ENCODE results near the gene PDZD7.
A peak's percentile ranks its signal among the peaks of the same experiment; 100 is the strongest.

The PDZD7 gene

DNA sequence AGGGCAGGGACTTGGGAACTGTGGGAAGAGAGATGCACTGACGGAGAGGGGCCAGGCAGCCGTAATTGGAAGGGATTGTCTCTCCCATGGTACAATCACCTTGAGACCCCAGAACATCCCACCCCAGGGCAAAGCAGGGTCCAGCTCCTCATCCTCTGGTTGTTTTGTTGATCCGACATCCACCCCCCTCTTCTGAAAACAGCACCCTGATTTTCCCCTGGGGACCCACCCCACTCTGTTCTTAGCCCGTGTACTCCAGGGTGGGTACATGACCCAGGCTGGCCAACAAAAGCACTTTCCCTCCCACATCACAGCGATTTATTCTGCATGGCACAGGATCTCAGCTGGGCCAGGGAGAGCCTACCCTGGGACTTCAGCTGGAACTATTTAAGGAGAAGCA lies 14.1 kb downstream of the PDZD7 start:
- DNase-seq: no peak

DNA sequence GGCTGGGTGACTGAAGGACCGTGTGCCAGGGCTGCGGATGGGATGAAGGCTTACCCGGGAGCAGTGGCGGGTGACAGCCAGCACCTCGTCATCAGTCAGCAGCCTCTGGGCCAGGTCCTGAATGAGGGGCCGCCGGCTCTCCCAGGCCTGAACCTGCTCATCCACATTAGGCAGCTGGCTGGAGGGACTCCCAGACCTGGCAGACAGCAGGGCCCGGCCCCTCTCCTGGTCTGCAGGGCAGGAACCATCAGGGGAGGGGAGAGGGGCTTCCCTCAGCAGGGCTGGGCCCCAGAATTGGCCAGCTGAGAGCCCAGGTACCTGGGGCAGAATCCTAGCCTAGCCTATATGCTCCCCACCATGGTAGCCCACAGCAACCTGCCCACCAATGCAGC lies 15.4 kb downstream of the PDZD7 start:
- DNase-seq: no peak

DNA sequence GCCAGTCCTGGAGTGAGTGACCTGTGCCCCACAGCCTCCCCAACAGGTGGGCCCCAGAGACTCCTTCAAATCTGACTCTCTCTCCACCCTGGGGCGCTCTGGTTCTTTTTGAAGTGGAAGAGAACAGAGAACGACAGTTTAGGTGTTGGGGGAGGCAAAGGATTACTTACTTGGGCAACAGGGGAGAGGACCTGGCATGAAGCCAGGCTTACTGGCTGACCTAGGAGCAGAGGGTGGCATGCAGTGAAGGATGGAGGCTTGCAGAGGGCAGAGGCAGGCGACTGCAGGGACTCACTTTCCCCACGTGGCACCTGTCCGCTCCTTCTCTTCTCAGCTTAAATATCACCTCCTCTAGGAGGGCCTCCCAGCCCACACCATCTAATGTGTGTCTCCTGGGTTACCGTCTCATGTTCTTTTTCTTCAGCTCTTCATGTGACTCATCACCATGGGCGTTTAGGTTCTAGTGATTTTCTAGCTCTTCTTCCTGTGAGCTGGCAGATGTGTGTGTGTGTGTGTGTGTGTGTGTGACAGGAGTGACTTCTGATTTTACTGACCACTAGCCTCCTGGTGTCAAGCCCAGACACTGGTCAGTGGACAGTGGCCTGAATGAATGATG lies 15.9 kb downstream of the PDZD7 start:
- no peak for DNase-seq

DNA sequence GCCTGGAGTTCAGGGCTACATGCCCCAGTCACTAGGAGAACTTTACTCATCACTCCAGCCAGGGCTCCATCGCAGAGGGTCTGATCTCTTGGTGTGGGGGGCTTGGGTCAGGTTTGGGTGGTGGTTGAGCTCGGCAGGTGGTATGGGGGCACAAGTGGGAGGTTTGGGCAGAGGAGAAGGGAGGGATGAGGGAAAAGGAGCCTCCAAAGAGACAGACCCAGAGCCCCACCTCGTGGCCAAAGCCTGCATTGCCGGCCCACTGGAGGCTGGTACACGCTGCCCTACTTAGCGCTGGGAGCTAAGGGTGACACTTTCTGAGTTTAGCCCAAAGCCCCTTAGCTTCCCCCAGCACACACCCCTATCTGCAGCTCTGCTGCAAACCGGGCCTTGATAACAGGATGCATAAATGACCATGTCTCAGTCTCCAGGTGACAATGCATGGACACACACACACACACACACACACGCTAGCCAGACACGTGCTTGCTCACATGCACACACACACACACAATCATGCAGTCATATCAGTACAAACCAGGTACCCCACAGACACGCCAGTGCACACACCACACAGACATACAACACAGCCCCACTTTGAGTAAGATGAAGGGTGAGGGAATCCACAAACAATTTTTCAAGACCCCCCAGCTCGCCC lies 16.6 kb downstream of the PDZD7 start:
- peak; percentile 9 for DNase-seq

DNA sequence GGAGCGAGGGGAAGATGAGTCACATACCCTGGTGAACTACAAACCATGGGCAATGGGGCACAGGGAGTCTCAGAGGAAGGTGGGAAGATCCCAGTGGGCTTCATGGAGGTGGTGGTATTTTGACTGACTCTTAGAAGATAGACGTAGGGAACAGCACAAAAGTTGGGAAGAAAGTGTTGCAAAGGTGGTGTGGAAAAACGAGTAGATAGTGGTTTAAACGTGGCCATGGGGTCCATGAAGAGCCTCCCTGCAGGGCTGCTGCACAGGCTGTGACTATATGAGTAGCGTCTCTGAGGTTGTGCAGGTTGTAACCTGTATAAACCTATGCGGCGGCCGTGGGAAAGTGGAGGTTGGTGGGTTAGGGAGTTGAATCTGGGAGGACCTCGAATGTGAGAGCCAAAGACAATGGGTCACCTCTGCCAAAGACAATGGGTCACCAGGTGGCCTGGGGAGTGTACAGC lies 17.5 kb downstream of the PDZD7 start:
- DNase-seq: no peak

DNA sequence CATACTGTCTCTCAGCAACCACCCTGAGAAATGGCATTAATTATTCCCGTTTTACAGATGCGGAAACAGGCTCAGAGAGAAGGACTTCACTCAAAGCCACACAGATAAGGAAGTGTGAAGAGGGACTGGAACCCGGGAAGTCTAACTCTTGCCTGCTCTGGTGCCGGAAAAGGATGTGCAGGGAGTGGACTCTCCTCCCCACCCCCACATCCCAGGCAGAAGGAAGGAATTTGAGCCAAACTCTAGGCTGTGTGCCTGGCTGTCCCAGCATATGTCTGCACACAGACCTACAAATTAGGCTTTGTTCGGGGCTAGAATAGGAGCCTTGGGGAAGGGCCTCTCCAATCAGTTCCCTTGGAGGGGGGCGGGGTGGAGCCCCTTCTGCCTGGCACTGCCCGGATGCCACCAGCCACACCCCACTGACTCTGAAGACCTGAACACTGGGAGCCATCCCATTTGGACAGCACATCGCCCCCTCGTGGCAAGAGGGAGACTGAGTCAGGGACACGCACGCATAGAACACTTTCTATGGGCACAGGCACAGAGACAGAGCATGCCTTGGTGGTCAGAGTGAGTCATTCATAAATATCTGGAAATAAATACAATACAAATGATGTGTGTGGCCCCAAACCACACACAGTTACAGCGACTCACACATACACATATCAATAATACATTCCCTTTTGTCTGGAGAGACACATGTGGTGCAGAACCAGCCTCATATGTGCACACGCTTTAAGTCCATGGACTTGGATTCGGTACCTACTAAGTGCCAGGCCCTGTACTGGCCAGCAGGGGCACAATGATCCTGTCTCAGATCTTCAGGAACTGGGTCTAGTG lies 18.2 kb downstream of the PDZD7 start:
- DNase-seq: peak; percentile 59

DNA sequence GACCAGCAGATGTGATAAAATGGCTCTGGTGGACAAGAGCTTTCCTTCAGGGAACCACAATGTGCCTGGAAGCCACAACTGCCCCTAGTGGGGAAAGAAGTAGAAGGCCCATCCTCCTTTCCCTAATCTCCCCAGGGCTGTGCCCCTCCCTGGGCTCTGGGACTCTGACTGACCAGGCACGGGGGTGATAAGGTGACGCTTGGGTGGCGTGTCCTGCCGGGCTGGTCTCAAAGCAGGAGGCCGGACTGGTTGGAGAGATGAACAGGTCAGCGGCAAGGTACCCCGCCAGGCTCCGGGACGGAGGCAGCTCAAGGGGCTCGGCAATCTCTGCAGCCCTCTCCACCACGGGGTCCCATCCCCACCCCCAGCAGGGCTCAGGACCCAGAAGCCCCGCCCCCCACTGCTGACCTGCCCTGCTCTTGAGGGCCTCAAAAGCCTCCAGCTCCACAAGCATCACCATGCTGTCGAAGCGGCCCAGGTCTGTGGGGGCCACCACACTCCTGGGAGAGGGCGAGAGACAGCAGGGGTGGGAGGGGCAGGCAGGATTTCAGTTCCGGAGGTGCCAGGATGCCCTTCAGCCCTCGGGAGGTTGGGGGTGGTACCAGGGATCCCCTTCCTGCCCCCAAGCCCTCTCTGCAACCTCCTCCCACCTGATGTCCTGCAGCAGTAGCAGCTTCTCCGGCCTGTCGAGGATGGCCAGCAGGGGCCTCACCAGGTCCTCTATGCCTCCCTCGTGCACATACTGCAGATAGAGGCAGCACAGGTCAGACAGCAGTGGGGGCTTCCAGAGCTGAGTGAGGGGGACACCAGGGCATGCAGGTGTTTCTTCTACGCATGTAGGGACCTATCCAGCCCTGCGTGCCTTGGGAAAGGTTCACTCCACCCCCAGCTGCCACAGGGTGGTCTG lies 19.2 kb downstream of the PDZD7 start:
- no peak for DNase-seq

DNA sequence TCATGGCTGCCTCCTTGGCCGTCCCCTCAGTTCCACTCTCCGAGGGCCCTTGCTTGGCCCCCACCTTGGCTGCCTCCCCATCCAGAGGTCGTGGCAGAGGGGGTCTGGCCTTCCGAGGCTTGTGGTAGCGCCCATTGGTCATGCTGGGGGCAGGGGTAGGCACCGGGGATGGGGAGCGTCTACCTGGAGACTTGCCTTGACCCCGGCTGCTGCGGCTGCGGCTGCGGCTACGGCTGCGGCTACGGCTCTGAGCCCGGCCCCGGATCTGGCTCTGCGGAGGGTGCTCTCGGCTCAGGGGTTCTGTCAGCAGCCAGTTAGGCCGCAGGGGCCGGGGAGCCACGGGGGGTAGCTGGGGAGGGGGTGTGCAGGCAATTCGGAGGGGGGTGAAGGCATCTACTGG lies 20.6 kb downstream of the PDZD7 start:
- no peak for DNase-seq

DNA sequence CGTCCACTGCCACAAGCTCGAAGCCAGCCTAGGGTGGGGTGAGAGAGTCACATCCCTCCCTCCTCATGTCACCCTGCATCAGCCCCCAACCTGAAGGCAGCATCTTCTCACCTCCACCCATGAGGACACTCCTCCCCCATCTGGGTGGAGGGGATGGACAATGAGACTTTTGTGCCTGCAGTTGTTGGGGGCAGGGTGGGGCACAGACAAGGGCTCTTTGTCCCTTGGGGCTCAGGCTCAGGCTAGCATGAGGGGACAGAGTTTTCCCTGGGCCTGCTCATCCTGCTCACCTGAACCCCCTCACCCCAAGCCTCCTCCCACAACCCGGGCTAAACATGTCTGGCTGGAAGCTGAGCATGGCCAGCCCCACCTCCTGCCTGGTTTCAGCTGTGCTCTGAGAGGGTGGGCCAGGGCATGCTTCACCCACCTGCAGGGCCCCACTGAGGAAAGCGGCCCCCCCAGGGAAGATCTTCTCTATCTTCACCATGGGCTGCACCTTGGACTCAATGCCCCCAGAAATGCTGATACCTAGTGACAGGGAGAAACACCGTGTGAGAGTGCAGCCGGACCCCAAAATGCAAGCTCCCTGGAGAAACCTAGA lies 22.0 kb downstream of the PDZD7 start:
- peak; percentile 32 for DNase-seq

DNA sequence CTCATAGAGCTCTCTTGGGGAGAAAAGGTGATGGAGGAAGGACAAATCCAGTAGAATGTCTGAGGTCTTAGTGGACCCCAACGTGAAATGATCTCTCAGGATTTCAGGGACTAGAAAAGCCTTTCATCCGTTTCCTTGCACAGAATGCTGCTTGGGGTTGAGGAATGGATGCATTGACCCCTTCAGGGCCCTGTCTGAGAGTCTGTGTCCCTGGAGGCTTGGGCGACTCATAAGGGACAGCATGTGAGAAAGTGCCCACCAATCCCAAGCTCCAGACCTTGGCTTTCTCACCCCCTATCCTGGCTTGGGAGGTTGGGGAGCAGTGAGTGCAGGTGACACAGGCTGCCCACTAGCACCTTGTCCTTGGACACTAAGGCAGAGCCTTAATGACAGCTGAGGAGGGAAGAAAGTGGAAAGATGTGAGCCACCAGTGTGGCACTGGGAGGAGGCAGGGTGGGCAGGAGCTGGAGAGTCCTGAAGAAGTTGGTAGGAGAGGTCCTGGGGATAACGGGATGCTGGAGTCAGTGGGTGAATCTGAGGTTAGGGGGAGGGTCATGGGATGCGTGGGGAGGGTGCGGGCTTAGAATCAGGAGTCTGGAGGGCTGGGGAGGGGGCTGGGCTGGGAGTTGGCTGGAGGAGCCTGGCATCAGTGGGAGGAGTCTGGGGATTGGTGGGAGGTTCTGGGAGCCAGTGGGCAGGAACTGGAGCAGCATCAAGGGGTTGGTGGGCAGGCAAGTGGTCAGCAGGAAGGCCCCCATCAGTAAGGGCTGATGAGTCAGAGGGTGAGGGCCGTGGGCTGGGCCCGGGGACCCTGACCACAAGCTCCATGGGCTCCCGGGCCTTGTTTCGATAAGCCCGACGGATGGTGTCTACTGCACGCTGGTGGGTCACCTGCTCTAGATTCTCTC lies 22.8 kb downstream of the PDZD7 start:
- no peak for DNase-seq

DNA sequence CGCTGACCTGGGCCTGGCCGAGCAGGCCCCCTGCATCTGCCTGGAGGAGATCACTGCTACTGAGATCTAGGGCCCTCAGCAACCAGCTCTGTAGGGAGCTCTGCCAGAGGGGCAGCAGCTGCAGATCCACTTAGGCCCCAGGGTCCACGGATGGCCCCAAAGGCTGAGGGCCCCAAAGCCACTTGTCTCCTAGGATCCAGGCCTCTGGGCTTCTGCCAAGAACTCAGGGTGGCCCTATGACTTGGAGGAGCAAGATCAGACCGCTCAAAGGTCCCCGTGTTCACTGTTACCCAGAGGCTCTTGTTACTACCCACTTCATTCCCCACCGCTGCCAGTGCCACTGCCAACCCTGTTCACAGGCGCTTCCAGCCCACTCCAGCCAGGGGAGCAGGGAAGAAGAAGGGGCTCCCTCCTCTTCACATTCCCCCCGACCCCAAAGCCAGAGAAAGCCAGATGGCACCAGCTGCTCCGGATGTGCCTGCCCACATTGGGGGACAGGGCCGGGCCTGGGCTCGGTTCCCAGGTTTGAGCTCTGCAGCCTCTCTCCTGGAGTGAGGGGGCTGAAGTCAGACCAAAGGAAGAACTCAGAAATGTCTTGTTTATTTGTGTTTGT lies 23.7 kb downstream of the PDZD7 start:
- DNase-seq: no peak

DNA sequence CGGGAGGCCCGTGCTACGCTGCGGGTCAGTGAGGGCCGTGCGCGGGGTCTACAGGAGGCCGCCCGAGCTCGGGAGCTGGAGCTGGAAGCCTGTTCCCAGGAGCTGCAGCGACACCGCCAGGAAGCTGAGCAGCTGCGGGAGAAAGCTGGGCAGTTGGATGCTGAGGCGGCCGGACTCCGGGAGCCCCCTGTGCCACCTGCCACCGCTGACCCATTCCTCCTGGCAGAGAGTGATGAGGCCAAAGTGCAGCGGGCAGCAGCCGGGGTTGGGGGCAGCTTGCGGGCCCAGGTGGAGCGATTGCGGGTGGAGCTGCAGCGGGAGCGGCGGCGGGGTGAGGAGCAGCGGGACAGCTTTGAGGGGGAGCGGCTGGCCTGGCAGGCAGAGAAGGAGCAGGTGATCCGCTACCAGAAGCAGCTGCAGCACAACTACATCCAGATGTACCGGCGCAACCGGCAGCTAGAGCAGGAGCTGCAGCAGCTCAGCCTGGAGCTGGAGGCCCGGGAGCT lies 24.3 kb downstream of the PDZD7 start:
- DNase-seq: no peak

DNA sequence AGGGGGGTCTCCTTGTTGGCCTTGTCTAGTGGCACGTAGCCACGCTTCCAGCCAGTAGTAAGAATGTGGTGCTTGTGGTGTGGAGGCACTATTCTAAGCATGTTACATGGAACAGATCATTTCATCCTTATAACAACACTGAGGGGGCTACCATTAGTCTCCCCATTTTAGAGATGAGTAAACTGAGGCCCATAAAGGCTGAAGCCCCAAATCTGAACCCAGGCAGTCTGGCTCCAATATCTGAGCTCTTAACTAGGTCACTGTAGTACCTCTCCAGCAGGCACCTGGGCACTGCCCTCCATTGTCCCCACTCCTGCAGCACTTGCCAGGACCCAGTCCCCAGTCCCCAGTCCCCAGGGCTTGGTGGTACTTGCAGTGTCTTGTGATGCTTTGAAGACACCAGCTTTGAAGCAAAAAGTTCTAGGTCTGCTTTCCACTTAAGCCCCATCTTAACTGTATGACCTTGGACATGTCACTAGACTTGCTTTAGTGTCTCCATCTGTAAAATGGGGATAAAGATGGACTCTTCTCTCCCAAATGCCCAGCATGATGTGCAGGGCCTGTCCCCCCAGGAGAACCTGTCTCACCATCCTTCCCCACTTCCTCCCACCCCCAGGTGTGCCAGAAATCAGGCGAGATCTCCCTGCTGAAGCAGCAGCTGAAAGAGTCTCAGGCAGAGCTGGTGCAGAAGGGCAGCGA lies 24.9 kb downstream of the PDZD7 start:
- DNase-seq: no peak

DNA sequence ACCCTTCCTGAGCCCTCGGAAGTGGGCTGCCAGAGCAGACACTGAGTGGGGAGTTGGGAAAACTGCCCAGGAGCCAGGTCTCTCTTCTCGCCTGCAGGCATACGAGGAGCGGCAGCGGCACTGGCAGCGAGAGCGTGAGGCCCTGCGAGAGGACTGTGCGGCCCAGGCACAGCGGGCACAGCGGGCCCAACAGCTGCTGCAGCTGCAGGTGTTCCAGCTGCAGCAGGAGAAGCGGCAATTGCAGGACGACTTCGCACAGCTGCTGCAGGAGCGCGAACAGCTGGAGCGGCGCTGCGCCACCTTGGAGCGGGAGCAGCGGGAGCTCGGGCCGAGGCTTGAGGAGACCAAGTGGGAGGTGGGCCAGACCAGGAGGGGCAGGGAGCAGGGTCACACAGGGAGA lies 25.6 kb downstream of the PDZD7 start:
- no peak for DNase-seq

DNA sequence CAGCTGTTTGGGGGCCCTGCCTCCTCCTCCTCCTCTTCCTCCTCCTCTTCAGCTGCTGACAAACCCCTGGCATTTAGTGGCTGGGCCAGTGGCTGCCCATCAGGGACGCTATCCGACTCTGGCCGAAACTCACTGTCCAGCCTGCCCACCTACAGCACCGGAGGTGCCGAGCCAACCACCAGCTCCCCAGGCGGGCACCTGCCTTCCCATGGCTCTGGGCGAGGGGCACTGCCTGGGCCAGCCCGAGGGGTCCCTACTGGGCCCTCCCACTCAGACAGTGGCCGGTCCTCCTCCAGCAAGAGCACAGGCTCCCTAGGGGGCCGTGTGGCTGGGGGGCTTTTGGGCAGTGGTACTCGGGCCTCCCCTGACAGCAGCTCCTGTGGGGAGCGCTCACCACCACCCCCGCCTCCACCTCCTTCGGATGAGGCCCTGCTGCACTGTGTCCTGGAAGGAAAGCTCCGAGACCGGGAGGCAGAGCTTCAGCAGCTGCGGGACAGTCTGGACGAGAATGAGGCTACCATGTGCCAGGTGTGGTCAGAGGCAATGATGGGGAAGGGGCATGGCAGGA lies 27.2 kb downstream of the PDZD7 start:
- no peak for DNase-seq

DNA sequence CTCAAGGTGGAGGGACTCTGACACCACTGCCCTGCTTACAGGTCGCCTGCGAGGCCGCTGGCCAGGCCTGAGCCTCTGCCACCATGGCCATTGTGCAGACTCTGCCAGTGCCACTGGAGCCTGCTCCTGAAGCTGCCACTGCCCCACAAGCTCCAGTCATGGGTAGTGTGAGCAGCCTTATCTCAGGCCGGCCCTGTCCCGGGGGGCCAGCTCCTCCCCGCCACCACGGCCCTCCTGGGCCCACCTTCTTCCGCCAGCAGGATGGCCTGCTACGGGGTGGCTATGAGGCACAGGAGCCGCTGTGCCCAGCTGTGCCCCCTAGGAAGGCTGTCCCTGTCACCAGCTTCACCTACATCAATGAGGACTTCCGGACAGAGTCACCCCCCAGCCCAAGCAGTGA lies 28.5 kb downstream of the PDZD7 start:
- DNase-seq: no peak

DNA sequence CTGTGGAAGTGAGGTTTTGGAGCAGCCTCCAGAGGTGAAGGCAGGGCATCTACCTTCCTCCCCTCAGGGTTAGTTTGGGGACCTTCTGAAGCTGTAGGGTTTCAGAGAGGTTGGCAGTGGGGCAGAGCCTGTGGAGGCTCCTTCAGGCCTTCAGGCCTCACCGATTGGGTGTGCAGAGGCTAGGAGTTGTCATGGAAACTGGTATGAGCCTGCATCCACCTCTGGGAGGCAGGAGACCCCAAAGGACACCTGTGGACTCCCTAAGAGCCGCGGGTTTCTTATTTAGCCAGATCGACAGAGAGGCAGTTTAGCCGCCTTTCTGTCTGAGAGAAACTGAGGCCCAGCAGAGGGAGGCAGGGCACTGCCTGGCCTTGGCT lies 29.3 kb downstream of the PDZD7 start:
- DNase-seq: no peak

DNA sequence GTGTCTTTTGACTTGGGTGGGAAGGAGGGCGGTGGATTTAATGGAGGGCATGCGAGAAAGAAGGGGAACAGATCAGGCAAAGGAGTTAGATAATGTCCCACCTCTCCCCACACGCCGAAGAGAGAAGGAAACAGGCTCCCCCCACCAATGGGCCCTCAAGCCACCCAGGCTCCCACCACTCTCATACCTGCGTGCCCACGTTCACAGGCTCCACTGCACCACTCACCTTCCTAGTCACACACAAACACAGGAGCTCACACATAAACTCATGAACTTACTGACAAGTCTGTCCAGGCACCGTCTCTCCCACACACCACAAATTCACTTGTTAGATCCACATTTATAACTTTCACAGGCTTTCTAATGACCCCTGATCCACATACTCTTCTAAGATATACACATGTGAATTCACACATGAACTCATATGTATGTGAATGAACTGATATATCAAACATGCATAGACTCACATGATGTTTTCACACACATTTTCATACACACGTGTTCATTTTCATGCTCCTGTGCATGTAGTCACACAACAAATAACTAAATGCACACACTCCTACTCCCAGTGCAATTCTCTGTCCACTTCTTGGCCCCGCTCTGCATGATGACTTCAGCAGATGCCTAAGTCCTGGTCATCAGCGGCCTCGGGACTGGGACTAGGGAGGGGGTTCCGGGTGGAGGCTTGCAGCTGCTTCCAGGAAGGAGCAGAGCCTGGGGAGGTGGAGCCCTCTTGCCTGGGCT lies 29.8 kb downstream of the PDZD7 start:
- DNase-seq: no peak

All from NCI-H526 treated with DMSO at 0.1 percent for 48 hours (cell line).